IgD-negative memory B cell (primary cell): ENCODE data around the gene CDHR3. TPM values are rescaled to one million over a fixed set of nuclear protein-coding genes. Genes with fewer than 3 reads are reported as not detected.

Experiments
- H3K27ac Mint-ChIP-seq, 3 donors: one replicate each; pipeline ENCODE4 v1.8.0; 2020 to 2022; ENCODE audit warnings: mild to moderate bottlenecking in 3 of 3, mixed read lengths in 3 of 3, moderate library complexity in 1 of 3
- H3K27me3 Mint-ChIP-seq: one replicate; pipeline ENCODE4 v1.8.0; 2021; ENCODE audit warnings: mixed read lengths
- H3K36me3 Mint-ChIP-seq: one replicate; pipeline ENCODE4 v1.8.0; 2020; ENCODE audit warnings: mild to moderate bottlenecking, mixed read lengths
- H3K4me1 Mint-ChIP-seq, 3 donors: one replicate each; pipeline ENCODE4 v1.8.0; 2020 to 2022; ENCODE audit warnings: mixed read lengths in 3 of 3, mild to moderate bottlenecking in 1 of 3
- H3K4me3 Mint-ChIP-seq, 4 donors: one replicate each; pipeline ENCODE4 v1.8.0; 2020 to 2022; ENCODE audit warnings: mild to moderate bottlenecking in 4 of 4, mixed read lengths in 4 of 4, moderate library complexity in 3 of 4
- H3K9me3 Mint-ChIP-seq, 3 donors: one replicate each; pipeline ENCODE4 v1.8.0; 2020 to 2021; ENCODE audit warnings: mixed read lengths in 3 of 3, mild to moderate bottlenecking in 1 of 3
- polyA plus RNA-seq: library from polyadenylated mRNA; unstranded; fragments of 300-500 nt; fragmentation: Illumina TruSeq; gene quantifications from one replicate; pipeline ENCODE4 v1.2.3, GENCODE V29; 2021

The CDHR3 gene
- 0.36 TPM for polyA plus RNA-seq

DNA sequence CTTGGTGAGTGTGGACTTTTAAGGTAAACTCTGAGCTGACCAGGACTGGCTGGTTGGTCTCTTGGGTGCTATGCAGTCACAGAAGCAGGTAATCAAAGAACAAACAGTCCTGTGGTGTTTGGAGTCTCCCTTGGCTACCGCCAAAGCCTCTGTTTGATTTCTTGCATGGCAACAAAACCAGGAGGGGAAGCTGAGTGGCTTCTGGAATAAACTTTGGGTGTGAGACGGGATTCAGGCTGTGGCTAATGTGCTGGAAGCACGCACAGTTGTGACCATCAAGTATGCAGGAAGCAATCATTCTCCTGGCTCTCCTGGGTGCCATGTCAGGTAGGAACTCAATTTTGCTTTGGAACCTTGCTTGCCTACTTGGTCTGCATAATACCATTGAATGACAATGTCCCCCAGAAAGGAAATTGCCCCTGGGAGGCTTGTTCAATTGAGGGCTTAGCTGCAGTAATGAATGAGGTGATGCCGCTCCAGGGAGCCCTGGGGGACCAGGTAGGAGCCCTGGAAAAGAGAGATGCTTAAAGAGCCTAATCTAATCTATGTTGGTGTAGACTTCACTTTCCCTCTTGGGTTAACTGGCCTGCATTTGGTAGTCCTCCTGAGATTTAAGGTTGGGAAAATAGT is at the start of gene CDHR3:
TSS of gene CDHR3 (plus strand) at position 227 of the 630 bp plus-strand sequence. CDS start at position 282, 55 bp downstream.
- no peaks in the 10 kb centered on the region for H3K4me1 Mint-ChIP-seq

DNA sequence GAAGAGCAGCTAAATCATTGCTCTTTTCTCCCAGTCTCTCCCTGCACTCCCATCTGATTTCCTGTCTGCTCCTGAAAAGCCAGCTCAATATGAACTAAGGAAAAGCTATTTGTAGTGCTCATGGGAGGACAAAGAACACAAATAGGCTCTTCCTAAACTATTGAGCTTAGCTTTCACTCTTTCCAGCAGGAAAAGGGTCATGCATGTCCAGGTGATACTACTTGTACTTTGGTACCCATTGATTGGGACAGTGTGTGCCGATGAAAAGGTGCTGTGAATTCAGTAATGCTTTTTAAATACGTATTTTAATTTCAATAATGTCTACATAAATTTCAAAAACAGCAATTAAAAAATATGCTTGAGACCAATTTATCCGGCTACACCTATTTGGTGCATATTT is 49.1 kb upstream of the CDHR3 start:
- Mint-ChIP-seq H3K27me3 (peaks cover 1% of the 10 kb centered on the region), H3K4me3 (no peak overlapping the region), H3K27ac (no peak overlapping the region), H3K4me1 (no peaks in the 10 kb centered on the region), H3K9me3 (peaks cover 4% of the 10 kb centered on the region in 3 donors), H3K36me3 (peaks cover 2% of the 10 kb centered on the region)

More for the DNA sequence above, at the start of gene CDHR3:
- Mint-ChIP-seq H3K36me3 (no peaks in the 10 kb centered on the region), H3K9me3 (peaks cover 0 to 4% (median 3%) of the 10 kb centered on the region in 3 donors), H3K4me3 (no peak within 1 kb of the TSS), H3K27ac (no peak within 1 kb of the TSS), H3K27me3 (no peaks in the 10 kb centered on the region)

GRCh38 chr7:105916603-105917002 is 46.5 kb upstream of the CDHR3 start:
- H3K4me3 Mint-ChIP-seq, result no peak overlapping the region
- peaks cover 2% of the 10 kb centered on the region for H3K36me3 Mint-ChIP-seq
- no peak overlapping the region for H3K27ac Mint-ChIP-seq
- H3K27me3 Mint-ChIP-seq, result no peaks in the 10 kb centered on the region
- H3K4me1 Mint-ChIP-seq, result no peaks in the 10 kb centered on the region
- H3K9me3 Mint-ChIP-seq, result peaks cover 0 to 2% (median 0%) of the 10 kb centered on the region in 3 donors

DNA sequence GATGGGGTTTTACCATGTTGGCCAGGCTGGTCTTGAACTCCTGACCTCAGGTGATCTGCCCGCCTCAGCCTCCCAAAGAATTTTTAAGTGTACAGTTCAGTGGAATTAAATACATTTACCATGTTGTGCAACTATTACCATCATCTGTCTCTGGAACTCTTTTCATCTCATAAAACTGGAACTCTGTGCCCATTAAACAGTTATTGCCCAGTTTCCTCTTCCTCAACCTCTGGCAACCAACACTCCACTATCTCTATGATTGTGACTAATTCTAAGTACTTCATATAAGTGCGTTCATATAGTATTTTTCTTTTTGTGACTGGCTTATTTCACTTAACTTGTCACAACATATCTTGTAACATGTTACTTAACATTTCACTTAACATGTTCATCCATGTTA is 45.4 kb upstream of the CDHR3 start:
- H3K4me3 Mint-ChIP-seq, result no peak overlapping the region
- peaks cover 0 to 2% (median 0%) of the 10 kb centered on the region in 3 donors for H3K9me3 Mint-ChIP-seq
- H3K4me1 Mint-ChIP-seq, result no peaks in the 10 kb centered on the region
- no peaks in the 10 kb centered on the region for H3K27me3 Mint-ChIP-seq
- no peak overlapping the region for H3K27ac Mint-ChIP-seq
- no peaks in the 10 kb centered on the region for H3K36me3 Mint-ChIP-seq

- no peaks in the 10 kb centered on the region for H3K36me3 Mint-ChIP-seq
- H3K4me3 Mint-ChIP-seq, result no peak overlapping the region
- peaks cover 2 to 3% (median 3%) of the 10 kb centered on the region in 3 donors for H3K9me3 Mint-ChIP-seq
- no peak overlapping the region for H3K27ac Mint-ChIP-seq
- H3K27me3 Mint-ChIP-seq, result no peaks in the 10 kb centered on the region
- H3K4me1 Mint-ChIP-seq, result peaks cover 0 to 3% (median 0%) of the 10 kb centered on the region in 3 donors
Measured at GRCh38 chr7:105920766-105921165, 42.3 kb upstream of the CDHR3 start.

- peaks cover 1% of the 10 kb centered on the region for H3K27me3 Mint-ChIP-seq
- peaks cover 2 to 3% (median 3%) of the 10 kb centered on the region in 3 donors for H3K9me3 Mint-ChIP-seq
- H3K27ac Mint-ChIP-seq, result no peak overlapping the region
- H3K36me3 Mint-ChIP-seq, result no peaks in the 10 kb centered on the region
- no peak overlapping the region for H3K4me3 Mint-ChIP-seq
- H3K4me1 Mint-ChIP-seq, result peaks cover 0 to 3% (median 0%) of the 10 kb centered on the region in 3 donors
Measured at GRCh38 chr7:105924945-105925344, 38.1 kb upstream of the CDHR3 start.

DNA sequence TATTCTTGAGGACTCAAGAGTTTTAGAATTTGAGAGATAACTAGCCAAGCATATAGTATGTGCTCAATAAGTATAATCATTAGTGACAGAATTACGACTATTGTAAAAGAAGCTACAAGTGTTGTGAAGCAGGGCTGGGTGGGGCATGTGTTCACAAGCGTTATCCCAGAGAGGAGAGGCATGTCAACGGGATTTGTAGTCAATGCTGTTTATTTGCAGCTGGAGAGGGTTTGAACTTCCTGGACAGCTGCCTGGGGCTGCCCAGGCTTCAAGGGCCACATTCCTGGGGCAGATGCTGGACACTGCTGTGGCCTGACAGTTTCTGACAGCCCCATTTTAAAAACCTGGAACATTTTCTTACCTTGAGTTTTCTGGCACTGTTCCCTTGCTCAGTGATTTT is 36.9 kb upstream of the CDHR3 start:
- Mint-ChIP-seq H3K27ac (no peak overlapping the region), H3K36me3 (no peaks in the 10 kb centered on the region), H3K27me3 (peaks cover 1% of the 10 kb centered on the region), H3K9me3 (peaks cover 0 to 3% (median 3%) of the 10 kb centered on the region in 3 donors), H3K4me3 (no peak overlapping the region), H3K4me1 (peaks cover 0 to 3% (median 0%) of the 10 kb centered on the region in 3 donors)

GRCh38 chr7:105931179-105931578 is 31.9 kb upstream of the CDHR3 start:
- no peak overlapping the region for H3K4me3 Mint-ChIP-seq
- H3K36me3 Mint-ChIP-seq, result no peaks in the 10 kb centered on the region
- peaks cover 5% of the 10 kb centered on the region for H3K27me3 Mint-ChIP-seq
- peaks cover 0 to 1% (median 0%) of the 10 kb centered on the region in 3 donors for H3K4me1 Mint-ChIP-seq
- H3K9me3 Mint-ChIP-seq, result no peaks in the 10 kb centered on the region
- no peak overlapping the region for H3K27ac Mint-ChIP-seq

- peaks cover 0 to 1% (median 0%) of the 10 kb centered on the region in 3 donors for H3K4me1 Mint-ChIP-seq
- no peaks in the 10 kb centered on the region for H3K9me3 Mint-ChIP-seq
- no peak overlapping the region for H3K27ac Mint-ChIP-seq
- H3K36me3 Mint-ChIP-seq, result no peaks in the 10 kb centered on the region
- peaks cover 3% of the 10 kb centered on the region for H3K27me3 Mint-ChIP-seq
- no peak overlapping the region for H3K4me3 Mint-ChIP-seq
Measured at GRCh38 chr7:105932835-105933477, 30.1 kb upstream of the CDHR3 start.

GRCh38 chr7:105934572-105935185 is 28.4 kb upstream of the CDHR3 start:
- no peak overlapping the region for H3K27ac Mint-ChIP-seq
- H3K4me1 Mint-ChIP-seq, result peaks cover 0 to 1% (median 0%) of the 10 kb centered on the region in 3 donors
- peaks cover 3% of the 10 kb centered on the region for H3K27me3 Mint-ChIP-seq
- no peaks in the 10 kb centered on the region for H3K36me3 Mint-ChIP-seq
- no peaks in the 10 kb centered on the region for H3K9me3 Mint-ChIP-seq
- no peak overlapping the region for H3K4me3 Mint-ChIP-seq

- no peaks in the 10 kb centered on the region for H3K9me3 Mint-ChIP-seq
- no peak overlapping the region for H3K4me3 Mint-ChIP-seq
- no peaks in the 10 kb centered on the region for H3K36me3 Mint-ChIP-seq
- peaks cover 3% of the 10 kb centered on the region for H3K27me3 Mint-ChIP-seq
- H3K4me1 Mint-ChIP-seq, result peaks cover 0 to 1% (median 0%) of the 10 kb centered on the region in 3 donors
- no peak overlapping the region for H3K27ac Mint-ChIP-seq
Measured at GRCh38 chr7:105935250-105935649, 27.8 kb upstream of the CDHR3 start.

GRCh38 chr7:105937411-105937810 is 25.7 kb upstream of the CDHR3 start:
- Mint-ChIP-seq H3K27me3 (peaks cover 3% of the 10 kb centered on the region), H3K4me1 (no peaks in the 10 kb centered on the region), H3K9me3 (peaks cover 0 to 4% (median 2%) of the 10 kb centered on the region in 3 donors), H3K27ac (no peak overlapping the region), H3K36me3 (no peaks in the 10 kb centered on the region), H3K4me3 (no peak overlapping the region)

DNA sequence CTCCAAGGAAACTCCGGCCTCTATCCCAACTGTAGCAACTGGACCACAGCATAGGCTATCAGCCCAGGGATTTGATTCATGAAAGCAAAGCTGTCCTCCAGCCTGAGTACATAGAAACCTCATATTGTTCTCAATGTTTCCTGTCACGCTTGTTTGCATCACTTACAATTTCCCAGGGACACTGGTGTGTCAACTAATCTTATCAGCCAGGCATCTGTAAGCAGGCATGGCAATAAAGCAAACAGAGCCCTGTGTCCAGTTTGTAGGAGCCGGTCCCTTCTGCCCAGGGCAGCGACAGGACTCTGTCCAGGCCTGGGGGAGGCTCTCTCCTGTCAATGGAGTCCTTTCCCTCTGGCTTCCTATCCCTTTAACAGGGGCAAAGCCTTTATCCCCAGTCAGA is 23.0 kb upstream of the CDHR3 start:
- Mint-ChIP-seq H3K4me1 (no peaks in the 10 kb centered on the region), H3K4me3 (no peak overlapping the region), H3K27ac (no peak overlapping the region), H3K9me3 (peaks cover 0 to 4% (median 2%) of the 10 kb centered on the region in 3 donors), H3K36me3 (no peaks in the 10 kb centered on the region), H3K27me3 (no peaks in the 10 kb centered on the region)

- no peaks in the 10 kb centered on the region for H3K27me3 Mint-ChIP-seq
- peaks cover 0 to 4% (median 2%) of the 10 kb centered on the region in 3 donors for H3K9me3 Mint-ChIP-seq
- H3K4me3 Mint-ChIP-seq, result no peak overlapping the region
- H3K4me1 Mint-ChIP-seq, result no peaks in the 10 kb centered on the region
- no peaks in the 10 kb centered on the region for H3K36me3 Mint-ChIP-seq
- H3K27ac Mint-ChIP-seq, result no peak overlapping the region
Measured at GRCh38 chr7:105941596-105941995, 21.5 kb upstream of the CDHR3 start.

DNA sequence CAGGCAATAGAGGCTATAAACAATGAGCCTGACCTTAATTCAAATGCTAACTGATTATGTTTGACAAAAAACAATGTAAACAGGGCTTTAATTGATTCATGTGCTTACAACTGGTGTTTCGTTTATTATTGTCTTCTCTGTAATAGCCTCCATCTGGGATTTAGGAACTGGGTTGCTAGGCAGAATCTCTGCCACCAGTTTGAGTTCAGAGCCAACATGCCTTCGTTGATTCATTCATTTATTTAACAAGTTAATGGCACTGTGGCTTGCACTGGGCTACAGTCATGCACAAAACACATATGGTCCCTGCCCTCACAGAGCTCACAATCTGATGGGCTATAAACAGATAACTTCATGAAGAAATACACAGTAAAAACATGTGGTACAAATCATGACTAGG is 19.6 kb upstream of the CDHR3 start:
- no peaks in the 10 kb centered on the region for H3K36me3 Mint-ChIP-seq
- H3K27me3 Mint-ChIP-seq, result no peaks in the 10 kb centered on the region
- peaks cover 0 to 4% (median 2%) of the 10 kb centered on the region in 3 donors for H3K9me3 Mint-ChIP-seq
- no peak overlapping the region for H3K4me3 Mint-ChIP-seq
- no peak overlapping the region for H3K27ac Mint-ChIP-seq
- no peaks in the 10 kb centered on the region for H3K4me1 Mint-ChIP-seq
